Kidney epithelial cell (primary cell): ENCODE measurements around the gene ROR2. TPM values are rescaled to one million over a fixed set of nuclear protein-coding genes. Genes with fewer than 3 reads are reported as not detected.

ENCODE experiments used
- DNase-seq: peaks from one replicate; pipeline ENCODE4 v3.0.0-alpha.2; 2010; ENCODE audit warnings: low read depth
- H3K27me3 ChIP-seq: 2 replicates; pipeline ENCODE4 v1.6.0; 2011; ENCODE audit warnings: low read length; ENCODE audit not compliant: control insufficient read depth, insufficient read depth
- H3K36me3 ChIP-seq: 2 replicates; pipeline ENCODE4 v1.5.1; 2011; ENCODE audit warnings: low read length; ENCODE audit not compliant: control insufficient read depth, insufficient read depth
- H3K4me3 ChIP-seq: 2 replicates; pipeline ENCODE4 v1.5.1; 2011; ENCODE audit warnings: low read depth, mild to moderate bottlenecking, control low read depth, low read length
- total RNA-seq: library from RNA; depleted of rRNA; stranded (reverse); fragments of >200 nt; gene quantifications from 2 replicates; pipeline ENCODE4 v1.2.3, GENCODE V29; 2015
- TF ChIP-seq, protein P1 (sequence below): IDR thresholded peaks from 2 replicates; pipeline ENCODE4 v1.5.1; 2011; ENCODE audit warnings: mild to moderate bottlenecking, moderate library complexity, low read length, control low read depth, inconsistent platforms; ENCODE audit not compliant: insufficient read depth, poor library complexity, severe bottlenecking

Gene ROR2
- total RNA-seq, 1 donor from 2014 or later, result 1.2 TPM

DNA sequence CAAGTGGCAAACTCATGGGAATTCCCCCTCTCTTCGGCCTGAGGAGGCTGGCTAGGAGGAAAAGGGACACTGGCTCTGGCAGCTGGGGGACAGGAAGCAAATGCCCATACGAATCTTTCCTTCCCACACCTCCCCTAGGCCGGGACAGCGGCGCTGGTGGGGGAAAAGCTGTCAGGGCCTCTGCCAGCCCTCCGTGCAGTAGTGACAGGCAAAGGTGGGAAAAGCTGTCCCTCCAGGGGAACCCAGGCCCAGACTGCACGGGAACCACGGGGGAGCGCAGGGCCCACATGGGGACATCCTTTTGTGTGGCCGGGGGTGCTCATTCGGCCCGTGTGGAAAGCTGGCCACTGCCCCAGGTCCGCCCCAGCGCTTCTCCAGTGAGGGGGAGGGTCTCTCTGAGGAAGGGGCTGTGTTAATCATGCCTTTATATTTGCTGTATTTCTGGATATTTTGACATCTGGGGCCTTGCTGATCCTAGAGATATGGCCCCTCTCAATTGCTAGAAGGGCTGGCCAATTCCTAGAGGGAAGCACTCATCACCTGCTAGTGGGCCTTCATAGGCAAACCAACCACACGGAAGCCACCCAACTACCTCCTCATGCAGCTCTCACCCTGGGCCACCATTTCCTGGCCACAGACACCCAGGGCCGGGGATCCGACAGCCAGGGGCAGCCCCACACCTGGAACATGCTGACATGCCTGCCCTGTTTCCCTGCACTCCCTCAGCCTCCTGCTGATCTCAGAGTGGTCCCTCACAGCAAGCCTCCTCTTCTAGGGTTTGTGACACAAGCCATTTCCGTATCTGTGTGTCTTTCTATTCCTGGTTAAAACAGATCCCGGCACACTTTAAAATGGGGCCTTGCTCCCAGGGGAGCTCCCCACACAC, 138.8 kb downstream of the ROR2 start:
- TF ChIP-seq, protein P1, sequence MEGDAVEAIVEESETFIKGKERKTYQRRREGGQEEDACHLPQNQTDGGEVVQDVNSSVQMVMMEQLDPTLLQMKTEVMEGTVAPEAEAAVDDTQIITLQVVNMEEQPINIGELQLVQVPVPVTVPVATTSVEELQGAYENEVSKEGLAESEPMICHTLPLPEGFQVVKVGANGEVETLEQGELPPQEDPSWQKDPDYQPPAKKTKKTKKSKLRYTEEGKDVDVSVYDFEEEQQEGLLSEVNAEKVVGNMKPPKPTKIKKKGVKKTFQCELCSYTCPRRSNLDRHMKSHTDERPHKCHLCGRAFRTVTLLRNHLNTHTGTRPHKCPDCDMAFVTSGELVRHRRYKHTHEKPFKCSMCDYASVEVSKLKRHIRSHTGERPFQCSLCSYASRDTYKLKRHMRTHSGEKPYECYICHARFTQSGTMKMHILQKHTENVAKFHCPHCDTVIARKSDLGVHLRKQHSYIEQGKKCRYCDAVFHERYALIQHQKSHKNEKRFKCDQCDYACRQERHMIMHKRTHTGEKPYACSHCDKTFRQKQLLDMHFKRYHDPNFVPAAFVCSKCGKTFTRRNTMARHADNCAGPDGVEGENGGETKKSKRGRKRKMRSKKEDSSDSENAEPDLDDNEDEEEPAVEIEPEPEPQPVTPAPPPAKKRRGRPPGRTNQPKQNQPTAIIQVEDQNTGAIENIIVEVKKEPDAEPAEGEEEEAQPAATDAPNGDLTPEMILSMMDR, result no peak
- no peak for DNase-seq
- H3K4me3 ChIP-seq, result no peak overlapping the region
- no peaks in the 10 kb centered on the region for H3K27me3 ChIP-seq
- no peaks in the 10 kb centered on the region for H3K36me3 ChIP-seq

DNA sequence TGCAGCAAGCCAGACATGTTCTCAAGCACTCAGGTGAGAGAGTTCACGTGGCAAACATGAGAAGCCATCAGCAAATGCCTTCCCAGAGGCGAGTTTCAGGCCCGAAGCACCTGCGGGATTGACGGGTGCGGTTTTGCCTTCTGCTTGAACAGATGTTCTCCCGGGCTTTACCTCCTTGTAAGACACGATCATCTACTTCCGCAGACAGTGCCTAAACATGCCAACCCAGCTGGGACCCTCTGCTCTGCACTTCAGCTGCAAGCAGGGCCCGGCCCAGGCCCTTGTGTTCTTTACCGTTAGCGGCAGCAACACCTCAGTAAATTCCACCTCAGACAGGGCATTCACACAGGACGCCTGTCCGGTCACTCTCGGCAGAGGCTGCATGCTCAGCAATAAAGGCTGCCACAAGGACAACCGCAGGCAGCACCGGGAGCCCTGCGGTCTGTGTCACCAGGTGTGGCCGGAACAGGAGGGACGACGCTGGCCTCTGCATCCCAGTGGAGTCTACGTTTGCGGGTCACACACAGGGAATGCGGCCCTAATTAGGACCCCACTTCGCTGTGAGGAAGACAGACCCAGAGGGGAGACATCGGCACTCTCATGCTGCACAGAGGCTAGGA, 139.6 kb downstream of the ROR2 start:
- Histone ChIP-seq H3K27me3 (no peaks in the 10 kb centered on the region), H3K36me3 (no peaks in the 10 kb centered on the region), H3K4me3 (no peak overlapping the region)
- TF ChIP-seq, protein P1, result no peak
- DNase-seq, result no peak

DNA sequence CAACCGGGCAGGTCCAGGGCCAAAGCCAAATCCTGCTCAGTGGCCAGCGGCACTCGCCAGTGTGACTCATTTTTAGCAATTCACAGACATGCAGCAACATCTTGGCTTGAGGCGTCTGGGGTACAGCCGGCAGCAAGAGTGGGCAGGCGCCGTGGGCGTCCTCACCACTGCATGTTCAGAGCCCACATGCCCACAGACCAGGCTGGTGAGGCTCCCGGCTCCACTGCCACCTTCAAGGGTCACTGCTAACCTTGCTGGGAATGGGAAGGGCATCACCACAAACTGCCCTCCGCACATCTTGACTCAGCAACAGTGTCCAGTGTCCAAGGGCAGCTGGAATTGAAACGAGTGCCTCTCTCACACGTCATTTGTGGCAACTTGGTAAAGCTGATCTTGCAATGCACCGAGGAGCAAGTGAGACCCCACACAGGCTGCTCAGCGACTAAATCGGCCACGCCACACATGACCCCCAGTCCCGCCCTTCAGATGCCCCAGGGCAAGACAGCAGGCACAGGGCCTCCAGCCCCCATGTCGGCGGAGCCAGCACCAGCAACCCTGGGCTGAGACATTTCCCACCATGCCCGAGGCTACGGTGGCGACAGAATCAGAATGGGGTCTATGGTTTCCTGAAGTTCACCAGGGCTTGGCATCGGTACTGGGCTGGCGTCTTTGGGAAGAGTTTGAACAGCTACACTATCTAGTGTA, 140.3 kb downstream of the ROR2 start:
- no peaks in the 10 kb centered on the region for H3K36me3 ChIP-seq
- no peaks in the 10 kb centered on the region for H3K27me3 ChIP-seq
- H3K4me3 ChIP-seq, result no peak overlapping the region
- TF ChIP-seq, protein P1, result no peak
- DNase-seq, result no peak

DNA sequence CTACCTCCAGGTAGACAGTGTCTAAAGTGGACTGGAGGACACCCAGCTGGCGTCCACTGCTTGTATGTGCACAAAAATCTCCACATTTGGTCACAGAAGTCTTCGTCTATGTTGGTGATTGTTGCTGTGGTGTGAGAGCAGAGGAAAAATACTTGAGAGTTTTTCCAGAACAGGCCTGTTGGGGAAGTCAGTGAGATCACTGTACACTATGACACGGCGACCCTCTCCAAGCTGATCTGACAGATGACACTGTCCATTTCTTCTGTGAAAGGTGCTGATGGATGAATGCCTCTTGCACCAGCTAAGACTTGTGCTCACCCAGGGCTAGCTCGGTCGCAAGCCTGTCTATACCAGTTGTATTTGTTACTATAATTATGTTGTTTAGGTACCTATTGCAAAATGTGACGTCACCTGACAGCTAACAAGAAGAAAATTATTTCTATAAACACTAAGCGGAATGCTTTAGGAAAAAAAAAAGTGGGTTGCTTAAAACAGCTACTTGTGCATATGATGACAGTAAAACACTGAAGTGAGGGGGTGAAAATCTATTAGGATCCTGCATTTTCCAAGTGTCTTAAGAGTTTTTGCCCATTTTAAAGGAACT, 142.3 kb downstream of the ROR2 start:
- H3K27me3 ChIP-seq, result no peaks in the 10 kb centered on the region
- no peaks in the 10 kb centered on the region for H3K36me3 ChIP-seq
- no peak overlapping the region for H3K4me3 ChIP-seq
- no peak for DNase-seq
- TF ChIP-seq, protein P1, result no peak

DNA sequence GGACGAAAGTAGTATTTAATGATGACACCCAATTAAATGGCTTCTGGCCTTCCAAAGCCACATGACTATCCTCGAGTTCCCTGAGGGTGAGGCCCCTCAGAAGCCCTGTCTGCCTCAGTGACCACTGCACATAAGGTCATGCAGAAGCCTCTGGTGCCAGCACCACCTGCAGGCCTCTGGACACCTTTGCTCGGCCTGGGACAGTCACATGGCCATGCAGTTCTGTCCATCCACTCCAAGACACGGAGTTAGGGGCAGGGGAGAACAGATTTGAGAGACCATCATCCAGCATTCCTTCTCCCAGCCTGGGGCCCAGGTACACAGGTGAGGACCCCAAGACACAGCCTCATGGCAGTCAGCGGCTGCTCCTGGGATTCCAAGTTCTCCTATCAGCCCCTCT, 145.0 kb downstream of the ROR2 start:
- Histone ChIP-seq H3K36me3 (no peaks in the 10 kb centered on the region), H3K27me3 (no peaks in the 10 kb centered on the region), H3K4me3 (no peak overlapping the region)
- DNase-seq, result no peak
- TF ChIP-seq, protein P1, result no peak
